AG10803 (cell line): Measurements from ENCODE around the gene RALB.
A peak's percentile ranks its signal among the peaks of the same experiment; 100 is the strongest.

Source experiments
- DNase-seq: peaks from one replicate; pipeline ENCODE4 v3.0.0; 2010; ENCODE audit warnings: low read depth
- H3K4me3 ChIP-seq: 2 replicates; pipeline ENCODE4 v1.5.1; 2011; ENCODE audit warnings: mild to moderate bottlenecking, low read length, control low read depth
- TF ChIP-seq, protein P1 (sequence below): conservative IDR thresholded peaks from 2 replicates; pipeline ENCODE4 v1.5.1; 2011; ENCODE audit warnings: mild to moderate bottlenecking, low read length, control low read depth, inconsistent platforms

The RALB gene

DNA sequence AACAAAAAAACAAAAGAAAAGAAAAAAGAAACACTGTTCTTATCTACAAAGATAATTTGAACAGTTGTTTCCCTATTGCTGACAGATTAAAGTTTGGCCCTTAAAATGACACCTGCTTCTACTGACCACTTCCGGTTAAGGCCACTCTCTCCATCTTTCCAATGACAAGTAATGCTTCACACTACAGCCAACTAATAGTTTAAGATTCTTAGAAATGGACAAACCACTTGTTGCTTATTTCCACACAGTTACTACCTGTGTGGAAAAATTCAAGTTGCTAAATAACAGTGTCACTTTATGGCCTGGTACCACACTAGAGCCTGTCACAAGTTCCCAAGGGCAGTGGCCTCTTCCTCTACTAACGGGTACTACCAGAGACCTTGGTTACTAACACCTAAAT is 31.9 kb upstream of the RALB start:
- DNase-seq: no peak
- H3K4me3 ChIP-seq: no peak overlapping the region
- TF ChIP-seq, protein P1, sequence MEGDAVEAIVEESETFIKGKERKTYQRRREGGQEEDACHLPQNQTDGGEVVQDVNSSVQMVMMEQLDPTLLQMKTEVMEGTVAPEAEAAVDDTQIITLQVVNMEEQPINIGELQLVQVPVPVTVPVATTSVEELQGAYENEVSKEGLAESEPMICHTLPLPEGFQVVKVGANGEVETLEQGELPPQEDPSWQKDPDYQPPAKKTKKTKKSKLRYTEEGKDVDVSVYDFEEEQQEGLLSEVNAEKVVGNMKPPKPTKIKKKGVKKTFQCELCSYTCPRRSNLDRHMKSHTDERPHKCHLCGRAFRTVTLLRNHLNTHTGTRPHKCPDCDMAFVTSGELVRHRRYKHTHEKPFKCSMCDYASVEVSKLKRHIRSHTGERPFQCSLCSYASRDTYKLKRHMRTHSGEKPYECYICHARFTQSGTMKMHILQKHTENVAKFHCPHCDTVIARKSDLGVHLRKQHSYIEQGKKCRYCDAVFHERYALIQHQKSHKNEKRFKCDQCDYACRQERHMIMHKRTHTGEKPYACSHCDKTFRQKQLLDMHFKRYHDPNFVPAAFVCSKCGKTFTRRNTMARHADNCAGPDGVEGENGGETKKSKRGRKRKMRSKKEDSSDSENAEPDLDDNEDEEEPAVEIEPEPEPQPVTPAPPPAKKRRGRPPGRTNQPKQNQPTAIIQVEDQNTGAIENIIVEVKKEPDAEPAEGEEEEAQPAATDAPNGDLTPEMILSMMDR: no peak

DNA sequence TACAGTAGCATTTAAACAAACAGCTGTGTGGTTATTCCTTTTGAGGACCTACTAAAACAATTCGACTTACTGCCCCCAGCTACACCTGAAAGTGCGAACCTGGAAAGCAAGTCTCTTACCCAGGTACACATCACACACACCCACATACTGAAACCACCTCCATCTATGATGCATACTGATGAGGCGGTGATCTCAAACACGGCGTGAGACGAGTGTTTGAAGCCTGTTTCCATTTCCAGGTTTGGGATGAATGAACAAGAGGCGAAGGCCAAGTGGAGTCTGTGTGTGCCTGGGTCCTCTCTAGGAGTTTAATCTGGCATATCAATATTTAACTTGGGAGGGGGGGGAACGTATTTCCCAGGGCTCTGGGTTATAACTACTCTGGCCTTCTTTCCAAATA is 31.0 kb upstream of the RALB start:
- no peak overlapping the region for H3K4me3 ChIP-seq
- TF ChIP-seq, protein P1: no peak

DNA sequence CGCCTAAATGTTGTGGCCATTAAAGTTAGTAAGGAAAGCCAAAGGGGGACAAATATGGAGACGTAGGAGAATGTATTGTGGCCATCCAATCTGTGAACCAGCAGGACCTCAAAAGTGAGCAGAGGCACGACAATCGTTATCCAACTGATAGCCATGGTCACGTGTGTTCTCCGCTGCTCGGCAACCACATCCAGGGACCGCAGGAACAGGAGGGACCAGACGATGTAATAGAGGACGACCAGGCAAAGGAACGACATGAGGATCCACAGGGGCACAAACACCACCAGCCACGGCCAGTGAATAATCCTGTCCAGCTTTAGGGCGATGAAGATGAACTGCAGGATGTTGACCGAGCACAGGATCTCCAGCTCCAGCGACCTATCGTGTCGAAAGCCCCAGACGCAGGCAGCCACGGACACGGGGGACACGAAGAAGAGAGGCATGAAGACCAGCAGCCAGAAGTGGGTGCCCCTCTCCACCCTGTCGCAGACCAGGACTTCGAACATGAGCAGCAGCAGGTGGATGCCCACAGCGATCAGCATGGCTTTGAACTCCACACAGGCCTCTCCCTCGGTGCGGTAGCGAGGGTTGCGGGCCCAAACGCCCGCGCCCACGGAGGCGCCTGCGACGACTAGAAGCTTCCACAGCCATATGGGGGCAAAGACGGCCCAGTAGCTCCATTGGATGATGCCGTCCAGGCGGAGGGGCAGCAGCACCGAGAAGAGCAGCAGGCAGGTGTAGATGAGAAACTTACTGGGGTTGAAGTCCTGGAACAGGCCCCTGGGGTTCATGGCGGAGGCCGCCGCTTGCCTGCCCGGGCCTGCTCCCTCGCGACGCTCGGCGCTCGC is 30.2 kb upstream of the RALB start:
- TF ChIP-seq, protein P1: no peak
- DNase-seq: no peak
- H3K4me3 ChIP-seq: peak overlapping the region; percentile 66

More for the DNA sequence above, 31.0 kb upstream of the RALB start:
- DNase-seq: no peak

DNA sequence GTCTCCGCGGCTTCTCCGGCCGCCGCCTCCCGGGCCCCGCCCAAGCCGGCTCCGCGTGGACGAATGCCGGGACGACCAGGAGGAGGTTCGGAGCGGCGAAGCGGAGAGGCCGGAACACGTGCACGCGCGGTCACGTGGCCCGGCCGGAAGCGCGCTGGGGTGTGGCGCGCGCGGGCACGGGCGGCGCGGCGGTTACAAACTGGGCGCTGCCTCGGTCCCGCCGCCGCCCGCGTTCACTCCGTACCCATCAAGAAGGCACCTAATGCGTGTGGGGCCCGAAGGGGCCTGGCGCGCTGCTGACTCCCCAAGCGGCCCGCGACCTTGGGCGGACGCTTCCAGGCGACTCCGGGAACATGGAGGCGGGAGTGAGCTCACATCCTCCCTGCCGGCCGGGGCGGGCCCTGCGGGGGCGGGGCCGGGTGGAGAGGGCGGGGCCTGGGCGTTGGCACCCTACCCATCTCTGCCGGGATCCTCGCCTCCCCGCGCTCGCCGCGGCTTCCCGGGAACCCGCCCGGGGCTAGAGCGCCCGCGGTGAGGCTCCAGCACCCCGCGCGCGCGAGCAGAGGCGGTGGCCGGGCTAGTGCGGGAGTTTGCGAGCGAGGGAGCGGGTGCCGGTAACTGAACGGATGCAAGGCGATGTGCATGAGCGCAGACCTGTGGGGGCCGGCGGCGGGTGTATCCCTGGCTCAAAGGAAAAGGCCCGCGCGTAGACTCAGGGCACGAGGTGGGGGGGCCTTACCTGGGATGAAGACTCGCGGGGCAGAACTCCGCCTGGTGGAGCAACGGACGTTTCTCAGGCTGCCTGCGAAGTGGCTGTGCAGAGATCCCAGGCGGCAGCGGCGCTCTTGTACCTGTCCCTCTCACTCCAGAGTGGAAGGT is 29.4 kb upstream of the RALB start, which contains the start of gene TMEM185B:
Gene TMEM185B (minus strand): TSS at position 367 of the 879 bp plus-strand sequence. CDS start 424 bp downstream, outside the sequence.
- TF ChIP-seq, protein P1: peak; percentile 31
- peak; percentile 80 for DNase-seq

DNA sequence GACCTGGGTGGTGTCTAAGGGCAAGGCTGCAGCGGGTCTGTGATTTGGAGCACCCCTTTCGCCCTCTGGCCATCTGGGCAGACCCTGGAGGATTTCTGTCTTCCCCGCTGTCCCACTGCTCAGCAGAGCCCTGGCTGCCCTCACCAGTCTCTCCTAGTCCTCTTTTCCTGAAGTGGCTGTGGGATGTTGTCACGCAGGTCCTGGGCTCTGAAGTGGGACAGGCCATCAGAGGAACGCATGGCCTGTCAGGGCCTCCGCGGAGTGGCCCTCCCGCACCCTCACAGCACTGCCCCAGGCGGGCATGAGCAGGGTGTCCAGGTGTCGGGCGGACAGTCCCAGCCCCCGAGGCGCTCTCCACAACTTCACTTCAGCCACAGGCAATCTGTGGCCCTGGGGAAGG is 28.4 kb upstream of the RALB start:
- H3K4me3 ChIP-seq: no peak overlapping the region
- no peak for DNase-seq
- TF ChIP-seq, protein P1: no peak

More for the DNA sequence above, 29.4 kb upstream of the RALB start, which contains the start of gene TMEM185B:
- peak within 1 kb of the TSS; percentile 66 for H3K4me3 ChIP-seq

DNA sequence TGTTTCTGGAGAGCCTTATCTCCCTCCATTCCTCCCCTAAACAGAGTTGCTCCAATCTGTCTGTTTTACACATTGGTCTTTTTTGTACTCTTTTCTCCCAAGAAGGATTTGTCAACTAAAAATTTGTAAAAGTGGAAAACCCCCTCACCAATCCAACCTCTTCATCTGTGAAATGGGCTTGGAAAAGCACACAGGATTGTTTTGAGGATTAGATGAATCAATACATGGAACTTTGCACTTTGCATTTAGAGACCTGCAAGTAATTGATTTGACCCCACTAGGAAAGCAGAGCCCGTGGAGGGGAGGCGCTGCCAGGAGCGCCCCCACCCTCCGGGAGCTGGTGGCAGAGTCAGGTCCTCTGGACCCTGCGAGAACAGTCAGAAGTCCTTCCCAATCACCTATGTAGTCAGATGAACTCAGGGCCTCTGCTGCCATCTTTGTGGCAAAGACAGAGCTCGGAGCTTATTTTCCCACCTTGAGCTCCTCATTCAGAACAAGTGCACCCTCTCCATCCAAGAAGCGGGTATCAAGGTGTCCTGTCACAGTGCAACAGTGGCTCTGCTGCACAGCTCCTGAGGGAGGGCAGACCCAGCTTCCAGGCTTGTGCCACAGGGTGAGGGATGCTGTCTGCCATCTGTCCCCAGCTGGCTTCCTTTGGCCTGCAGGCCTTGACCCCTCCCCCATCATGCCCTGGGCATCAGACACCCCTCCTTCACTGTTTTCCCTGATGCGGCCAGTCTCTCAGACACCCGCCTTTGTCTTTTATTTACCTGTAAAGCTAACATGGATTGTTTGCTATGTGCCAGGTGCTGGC is 27.7 kb upstream of the RALB start:
- no peak overlapping the region for H3K4me3 ChIP-seq
- TF ChIP-seq, protein P1: no peak
- DNase-seq: no peak
